ENCODE data around the gene NAXD. TPM values are rescaled to one million over a fixed set of nuclear protein-coding genes. Genes with fewer than 3 reads are reported as not detected.

The NAXD gene
- total and polyA plus RNA-seq, 12 donors: 48.5 to 107 (median 62.9) TPM

DNA sequence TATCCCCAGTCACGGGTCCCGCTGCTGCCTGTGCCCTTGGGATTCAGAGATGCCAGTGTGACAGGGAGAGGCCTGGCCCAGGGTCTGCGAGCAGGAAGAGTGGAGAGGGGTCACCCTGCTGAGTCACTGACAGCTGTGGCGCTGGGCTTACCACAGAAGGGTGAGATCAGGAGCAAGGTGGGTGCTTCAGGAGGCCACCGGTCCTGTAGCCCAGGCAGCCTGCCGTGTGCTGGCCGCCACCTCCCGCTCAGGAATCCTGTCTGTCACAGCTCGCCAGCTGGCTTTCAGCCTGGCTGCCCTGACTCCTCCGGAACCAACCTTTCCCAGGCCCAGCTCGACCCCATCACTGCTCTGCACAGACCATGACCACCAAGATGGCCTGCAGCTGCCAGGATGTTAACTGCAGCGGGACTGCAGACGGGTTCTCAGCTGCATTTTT, 25.3 kb downstream of the NAXD start:
- 31 to 61% (median 48%) methylated on average over 5 to 13 of the region's 13 CpGs for WGBS, 4 donors
- Histone ChIP-seq H3K36me3 (replicated peaks in 1 of 2) (peaks cover 0 to 85% of the 10 kb centered on the region in 2 donors), H3K4me1 (replicated peaks in 1 of 2) (peaks cover 13 to 23% of the 10 kb centered on the region in 2 donors), H3K9me3 (replicated peaks in 1 of 3) (no peaks in the 10 kb centered on the region), H3K27ac (peak overlapping the region in 3 of 5 donors; percentile 31 to 75 (median 60)), H3K4me3 (no peak overlapping the region), H3K27me3 (no peaks in the 10 kb centered on the region)
- TF ChIP-seq, protein P1, sequence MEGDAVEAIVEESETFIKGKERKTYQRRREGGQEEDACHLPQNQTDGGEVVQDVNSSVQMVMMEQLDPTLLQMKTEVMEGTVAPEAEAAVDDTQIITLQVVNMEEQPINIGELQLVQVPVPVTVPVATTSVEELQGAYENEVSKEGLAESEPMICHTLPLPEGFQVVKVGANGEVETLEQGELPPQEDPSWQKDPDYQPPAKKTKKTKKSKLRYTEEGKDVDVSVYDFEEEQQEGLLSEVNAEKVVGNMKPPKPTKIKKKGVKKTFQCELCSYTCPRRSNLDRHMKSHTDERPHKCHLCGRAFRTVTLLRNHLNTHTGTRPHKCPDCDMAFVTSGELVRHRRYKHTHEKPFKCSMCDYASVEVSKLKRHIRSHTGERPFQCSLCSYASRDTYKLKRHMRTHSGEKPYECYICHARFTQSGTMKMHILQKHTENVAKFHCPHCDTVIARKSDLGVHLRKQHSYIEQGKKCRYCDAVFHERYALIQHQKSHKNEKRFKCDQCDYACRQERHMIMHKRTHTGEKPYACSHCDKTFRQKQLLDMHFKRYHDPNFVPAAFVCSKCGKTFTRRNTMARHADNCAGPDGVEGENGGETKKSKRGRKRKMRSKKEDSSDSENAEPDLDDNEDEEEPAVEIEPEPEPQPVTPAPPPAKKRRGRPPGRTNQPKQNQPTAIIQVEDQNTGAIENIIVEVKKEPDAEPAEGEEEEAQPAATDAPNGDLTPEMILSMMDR (IDR thresholded peaks at IDR 0.05): no peak
- no peak for TF ChIP-seq POLR2A (IDR thresholded peaks at IDR 0.05)
- DNase-seq: peak; percentile 32 to 75 (median 66)
- intact Hi-C loops (cut with DNase I): loop anchor here in 1 of 2 donors (10.0 kb wide), 1 partner anchor 54 kb away; no protein-coding TSS in a partner anchor

DNA sequence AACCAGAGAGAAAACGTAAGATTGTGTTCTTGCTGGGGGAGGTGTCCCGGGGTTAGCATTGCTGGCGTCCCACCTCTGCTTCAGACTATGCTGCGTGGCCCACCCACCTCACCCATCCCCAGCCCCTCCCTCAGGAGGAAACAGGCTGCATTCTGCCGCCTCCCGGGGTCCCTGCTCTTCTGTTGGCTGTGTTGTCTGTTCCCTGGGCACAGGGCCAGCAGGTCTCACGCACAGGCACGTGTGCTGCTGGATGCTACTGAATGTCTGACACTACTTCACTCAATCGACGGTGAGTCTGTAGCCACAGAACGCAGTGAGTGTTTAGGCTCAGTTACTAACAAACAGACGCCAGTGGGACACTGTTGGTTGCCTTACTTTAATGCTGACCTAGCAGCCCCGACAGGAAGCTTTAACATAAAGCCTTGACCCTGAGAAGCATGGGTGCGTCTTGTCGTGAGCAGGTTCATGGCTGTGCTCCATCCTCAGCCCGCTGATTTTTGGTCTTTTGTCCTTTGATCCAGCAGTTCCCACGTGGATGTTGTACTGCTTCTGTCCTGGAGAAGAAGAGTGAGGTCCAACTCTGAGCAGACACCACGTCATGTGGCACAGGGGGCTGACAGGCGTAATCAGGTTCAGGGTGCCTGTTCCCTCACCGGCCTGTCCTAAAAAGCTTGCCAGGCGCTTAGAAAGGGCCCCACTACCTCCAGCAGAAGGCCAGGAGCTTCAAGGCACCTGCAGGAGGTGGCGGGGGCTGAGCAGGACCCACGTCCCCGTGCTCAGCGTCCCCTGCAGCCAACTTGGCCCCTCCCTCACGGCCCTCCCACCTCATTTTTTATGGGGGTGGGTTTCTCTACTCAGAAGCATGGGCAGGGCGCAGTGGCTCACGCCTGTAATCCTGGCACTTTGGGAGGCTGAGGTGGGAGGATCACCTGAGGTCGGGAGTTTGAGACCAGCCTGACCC, 26.0 kb downstream of the NAXD start:
- intact Hi-C loops (cut with DNase I): loop anchor here in 1 of 2 donors (10.0 kb wide), 1 partner anchor 53 kb away; no protein-coding TSS in a partner anchor
- peak overlapping the region in 2 of 5 donors; percentile 60 to 75 for H3K27ac ChIP-seq
- H3K9me3 ChIP-seq (replicated peaks in 1 of 3): no peaks in the 10 kb centered on the region
- peaks cover 0 to 78% of the 10 kb centered on the region in 2 donors for H3K36me3 ChIP-seq (replicated peaks in 1 of 2)
- WGBS, 4 donors: 53 to 79% (median 67%) methylated on average over 20 to 29 of the region's 29 CpGs
- peak; percentile 26 to 83 (median 64) for DNase-seq
- TF ChIP-seq, protein P1 (IDR thresholded peaks at IDR 0.05): no peak
- no peak for TF ChIP-seq POLR2A (IDR thresholded peaks at IDR 0.05)
- peaks cover 13 to 23% of the 10 kb centered on the region in 2 donors for H3K4me1 ChIP-seq (replicated peaks in 1 of 2)
- H3K4me3 ChIP-seq: no peak overlapping the region
- no peaks in the 10 kb centered on the region for H3K27me3 ChIP-seq

DNA sequence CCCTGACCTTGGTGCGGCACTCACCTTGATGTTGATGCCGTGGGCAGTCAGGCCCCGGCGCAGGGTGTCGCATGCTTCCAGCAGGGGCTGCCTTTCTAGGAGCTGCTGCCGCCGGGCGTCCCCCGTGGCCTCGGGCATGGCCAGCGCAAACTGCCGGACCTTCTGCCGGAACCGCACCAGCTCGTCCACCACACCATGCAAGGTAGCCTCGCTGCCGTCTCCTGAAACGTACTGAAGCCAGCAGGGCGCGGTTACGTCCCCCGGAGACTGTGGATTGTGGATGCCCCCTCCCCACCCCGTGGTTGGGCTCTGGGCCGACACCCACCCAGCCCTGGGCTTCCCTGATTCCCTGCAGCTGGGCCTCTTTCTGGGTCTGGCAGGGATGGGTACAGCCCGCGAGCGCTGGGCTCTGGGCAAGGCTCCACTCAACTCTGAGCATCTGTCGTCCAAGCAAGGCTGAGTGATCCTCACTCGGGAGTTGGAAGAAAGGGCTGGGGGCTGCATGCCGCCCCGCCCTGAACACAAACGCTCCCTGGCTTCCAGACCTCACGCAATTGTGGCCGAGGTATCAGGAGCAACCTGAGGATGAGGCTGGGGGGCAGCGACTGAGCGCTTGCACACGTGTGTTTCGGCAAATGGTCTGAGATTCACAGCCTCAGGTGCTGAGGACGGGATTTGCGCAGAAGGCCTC, 27.1 kb downstream of the NAXD start:
- Histone ChIP-seq H3K9me3 (replicated peaks in 1 of 3) (no peaks in the 10 kb centered on the region), H3K27me3 (no peaks in the 10 kb centered on the region), H3K4me1 (replicated peaks in 1 of 2) (peaks cover 13 to 23% of the 10 kb centered on the region in 2 donors), H3K36me3 (replicated peaks in 1 of 2) (peaks cover 0 to 67% of the 10 kb centered on the region in 2 donors), H3K27ac (no peak overlapping the region), H3K4me3 (no peak overlapping the region)
- peak in 3 of 7 donors; percentile 16 to 55 (median 32) for DNase-seq
- WGBS, 4 donors: 84 to 90% (median 89%) methylated on average over 19 to 40 of the region's 40 CpGs
- TF ChIP-seq, protein P1 (IDR thresholded peaks at IDR 0.05): no peak
- TF ChIP-seq POLR2A (IDR thresholded peaks at IDR 0.05): no peak
- intact Hi-C loops (cut with DNase I): loop anchor here in 1 of 2 donors (10.0 kb wide), 1 partner anchor 52 kb away; no protein-coding TSS in a partner anchor

DNA sequence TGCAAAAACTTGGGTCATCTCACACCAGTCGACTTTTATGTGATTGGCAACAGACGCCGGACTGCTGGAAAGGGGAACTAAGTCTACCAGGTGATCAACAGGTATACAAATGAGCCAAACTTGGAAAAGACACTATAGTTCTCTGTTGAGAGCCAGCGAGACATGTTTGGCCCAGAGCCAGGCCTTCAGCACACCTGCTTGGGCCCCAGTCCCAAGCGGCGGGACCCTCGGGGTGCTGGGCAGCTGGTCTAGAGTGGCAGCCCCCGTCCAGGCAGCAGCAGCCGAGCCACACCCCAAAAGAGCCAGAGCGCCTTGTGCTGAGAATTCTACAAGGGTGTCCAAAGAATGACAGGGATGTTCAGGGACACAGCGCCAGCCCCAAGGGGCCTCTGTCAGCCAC, 28.0 kb downstream of the NAXD start:
- Histone ChIP-seq H3K27ac (no peak overlapping the region), H3K27me3 (no peaks in the 10 kb centered on the region), H3K9me3 (replicated peaks in 1 of 3) (no peaks in the 10 kb centered on the region), H3K36me3 (replicated peaks in 1 of 2) (peaks cover 0 to 59% of the 10 kb centered on the region in 2 donors), H3K4me3 (no peak overlapping the region), H3K4me1 (replicated peaks in 1 of 2) (peaks cover 13 to 28% of the 10 kb centered on the region in 2 donors)
- TF ChIP-seq POLR2A (IDR thresholded peaks at IDR 0.05): no peak
- TF ChIP-seq, protein P1 (IDR thresholded peaks at IDR 0.05): no peak
- intact Hi-C loops (cut with DNase I): loop anchor here in 1 of 2 donors (10.0 kb wide), 1 partner anchor 51 kb away; no protein-coding TSS in a partner anchor
- DNase-seq: peak in 3 of 7 donors; percentile 20 to 59 (median 39)
- WGBS, 4 donors: 83 to 91% (median 87%) methylated on average over 11 of the region's 11 CpGs
